ENCODE data around the gene GLI2. TPM values are rescaled to one million over a fixed set of nuclear protein-coding genes. Genes with fewer than 3 reads are reported as not detected.

Gene GLI2
- total and polyA plus RNA-seq, 9 of the 15 experiments (the other 6 are each of a cell fraction or from before 2014, with no cell fraction given) = 0.24 TPM; not detected in 8

- no peaks in the 10 kb centered on the region for H3K9me1 ChIP-seq (ENCODE audit: control insufficient read depth, insufficient read depth, low read length)
- ChIA-PET POLR2A (no interaction called here), CTCF (ENCODE audit: low intra/inter-chr PET ratio) (no interaction called here)
- H4K20me1 ChIP-seq (replicated peaks; ENCODE audit: control insufficient read depth, insufficient read depth, low read length) = no peaks in the 10 kb centered on the region; the same call in 1 of the 2 replicates
- H3K27ac ChIP-seq (ENCODE audit: extremely low read depth, low read depth, low read length) = no peak overlapping the region
- H3K79me2 ChIP-seq (ENCODE audit: control insufficient read depth, insufficient read depth, low read length) = no peaks in the 10 kb centered on the region
- H3K36me3 ChIP-seq (ENCODE audit: control insufficient read depth, insufficient read depth, low read length) = no peaks in the 10 kb centered on the region
- in situ Hi-C loops (cut with MboI) = no loop called here
- no peak overlapping the region for H3K4me3 ChIP-seq
- H3K27me3 ChIP-seq (ENCODE audit: control insufficient read depth in 2 of 2, insufficient read depth in 2 of 2, low read length in 2 of 2) = peaks cover 0 to 49% of the 10 kb centered on the region in 2 experiments; a peak in 2 of 5 replicates
- WGBS (ENCODE audit: insufficient coverage, low coverage, missing lambda C conversion rate) = 3% methylated on average over 8 of the region's 8 CpGs
- H3K4me2 ChIP-seq (ENCODE audit: insufficient read depth, low read length) = no peak overlapping the region
- no peak overlapping the region for H3K9ac ChIP-seq (ENCODE audit: insufficient read depth in 1 of 2, low read depth in 2 of 2, low read length in 2 of 2)
- H3K9me3 ChIP-seq (replicated peaks; ENCODE audit: control insufficient read depth, insufficient read depth, low read depth, low read length) = no peaks in the 10 kb centered on the region
- DNase-seq (ENCODE audit: extremely low read depth in 1 of 4, low spot score in 3 of 4) (no peak), ATAC-seq (no peak), FAIRE-seq (no peak)
- TF ChIP-seq FOS (IDR thresholded peaks at IDR 0.05; ENCODE audit: extremely low read depth, insufficient read length) (no peak), MEF2D (tag; conservative IDR thresholded peaks at IDR 0.05; ENCODE audit: low read depth) (no peak), ZNF224 (CRISPR knock-in tag; IDR thresholded peaks at IDR 0.05) (no peak), ESRRB (CRISPR knock-in tag; IDR thresholded peaks at IDR 0.05; ENCODE audit: borderline replicate concordance) (no peak), NEUROD1 (IDR thresholded peaks at IDR 0.05; ENCODE audit: borderline replicate concordance, low read depth, low read length, partially characterized antibody) (no peak), SRSF9 (IDR thresholded peaks at IDR 0.05; ENCODE audit: borderline replicate concordance, low read depth, low read length) (no peak), ELF2 (CRISPR knock-in tag; IDR thresholded peaks at IDR 0.05) (no peak)
- intact Hi-C loops (cut with micrococcal nuclease) = no loop called here
- H2AFZ ChIP-seq (ENCODE audit: low read depth, low read length) = no peak overlapping the region
- no peaks in the 10 kb centered on the region for H3K4me1 ChIP-seq (replicated peaks in 1 of 2; ENCODE audit: control insufficient read depth in 2 of 2, insufficient read depth in 2 of 2, low read length in 2 of 2)
- BruUV-seq (replicated peaks) = no TSS peak
Observed at GRCh38 chr2:120715941-120716340, 19.7 kb upstream of the GLI2 start.

All from K562 (cell line).